ENCODE measurements around the gene SPATA32.
A peak's percentile ranks its signal among the peaks of the same experiment; 100 is the strongest.
"Not testable (repeated sequence)": the region's sequence is repeated elsewhere in the genome, so short reads cannot be mapped to it uniquely, and the experiment has no call there.

SPATA32 gene, protein sequence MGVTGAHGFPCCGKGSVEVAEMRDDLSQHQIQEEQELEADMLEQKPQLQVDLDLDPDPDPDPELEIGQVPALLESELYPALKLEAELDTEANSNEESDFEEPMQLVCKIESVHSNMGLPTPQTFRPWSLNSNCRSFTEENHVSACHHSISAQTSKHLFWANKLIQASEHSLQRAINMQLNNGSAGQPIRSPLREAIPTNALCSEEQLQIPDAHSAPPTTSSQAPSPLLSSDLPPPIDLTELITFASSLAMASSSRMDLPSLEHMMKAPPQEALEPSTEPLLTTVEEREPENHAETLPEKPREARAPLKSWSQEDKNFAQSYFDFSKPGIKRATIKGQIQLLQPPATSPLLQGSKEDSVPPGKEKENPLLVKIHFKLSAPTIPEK

DNA sequence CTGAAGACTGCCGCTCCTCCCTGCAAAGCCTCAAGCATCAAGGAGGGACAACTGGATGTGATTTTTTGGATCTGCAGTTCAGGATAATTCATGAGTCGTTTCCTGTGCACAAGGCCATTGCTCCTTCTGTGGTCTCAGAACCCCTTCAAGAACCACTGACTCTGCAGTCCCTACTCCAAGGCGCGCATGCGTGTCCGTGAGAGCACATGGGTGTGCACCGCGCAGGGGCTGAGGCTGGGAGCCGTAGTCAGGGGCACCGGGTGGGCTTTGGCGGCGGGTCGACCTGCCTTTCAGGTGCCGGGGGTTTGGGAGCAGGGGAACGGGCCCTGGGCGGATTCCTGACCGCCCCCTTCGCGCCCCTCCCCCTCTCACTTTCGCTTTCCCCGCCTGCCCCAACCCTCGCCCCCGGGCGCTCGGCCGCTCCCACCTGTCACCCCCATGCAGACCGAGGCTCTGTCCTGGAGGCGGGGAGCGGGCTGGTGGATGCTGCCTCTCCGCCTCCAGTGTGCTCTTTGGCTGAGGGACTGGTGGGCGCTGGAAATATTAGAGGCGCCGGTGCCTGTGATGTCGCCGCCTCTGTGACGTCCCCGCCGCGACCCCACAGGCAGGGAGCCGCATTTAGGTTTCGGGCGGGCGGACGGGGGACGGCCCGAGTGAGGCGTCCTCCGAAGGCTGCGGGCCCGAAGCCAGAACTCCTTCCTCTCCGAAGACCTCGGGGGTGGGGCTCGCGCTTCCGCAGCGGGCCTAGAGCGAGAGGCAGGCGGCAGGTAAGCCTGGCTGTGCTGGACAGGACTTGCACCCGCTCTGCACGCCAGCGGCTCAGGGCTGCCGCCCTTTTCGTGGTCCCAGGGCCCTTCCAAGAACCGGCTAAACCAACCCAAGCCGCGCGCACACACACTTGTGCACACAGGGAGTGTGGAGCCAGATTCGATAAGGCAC is at the start of gene SPATA32:
Gene SPATA32 (minus strand): TSS at position 518 of the 939 bp plus-strand sequence. CDS start 78 bp downstream, at position 440.
- no peak for DNase-seq

DNA sequence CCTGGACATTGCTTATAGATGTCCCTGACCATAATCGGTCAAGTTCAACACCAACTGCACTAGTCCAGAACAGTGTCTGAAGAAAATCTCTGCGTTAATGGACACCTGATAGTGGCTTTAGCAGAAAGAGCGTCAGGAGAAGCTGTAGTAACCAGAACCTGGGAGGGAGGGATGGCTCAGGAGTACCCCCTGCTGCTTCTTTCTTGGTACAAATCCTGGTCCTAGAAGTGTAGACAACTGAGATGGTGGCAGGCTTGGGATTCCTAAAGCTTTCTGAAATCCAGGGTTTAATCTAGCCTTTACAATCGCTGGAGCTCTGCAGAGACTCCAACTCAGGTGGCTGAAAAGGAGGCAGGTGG is 49.5 kb upstream of the SPATA32 start:
- DNase-seq: peak; percentile 49

DNA sequence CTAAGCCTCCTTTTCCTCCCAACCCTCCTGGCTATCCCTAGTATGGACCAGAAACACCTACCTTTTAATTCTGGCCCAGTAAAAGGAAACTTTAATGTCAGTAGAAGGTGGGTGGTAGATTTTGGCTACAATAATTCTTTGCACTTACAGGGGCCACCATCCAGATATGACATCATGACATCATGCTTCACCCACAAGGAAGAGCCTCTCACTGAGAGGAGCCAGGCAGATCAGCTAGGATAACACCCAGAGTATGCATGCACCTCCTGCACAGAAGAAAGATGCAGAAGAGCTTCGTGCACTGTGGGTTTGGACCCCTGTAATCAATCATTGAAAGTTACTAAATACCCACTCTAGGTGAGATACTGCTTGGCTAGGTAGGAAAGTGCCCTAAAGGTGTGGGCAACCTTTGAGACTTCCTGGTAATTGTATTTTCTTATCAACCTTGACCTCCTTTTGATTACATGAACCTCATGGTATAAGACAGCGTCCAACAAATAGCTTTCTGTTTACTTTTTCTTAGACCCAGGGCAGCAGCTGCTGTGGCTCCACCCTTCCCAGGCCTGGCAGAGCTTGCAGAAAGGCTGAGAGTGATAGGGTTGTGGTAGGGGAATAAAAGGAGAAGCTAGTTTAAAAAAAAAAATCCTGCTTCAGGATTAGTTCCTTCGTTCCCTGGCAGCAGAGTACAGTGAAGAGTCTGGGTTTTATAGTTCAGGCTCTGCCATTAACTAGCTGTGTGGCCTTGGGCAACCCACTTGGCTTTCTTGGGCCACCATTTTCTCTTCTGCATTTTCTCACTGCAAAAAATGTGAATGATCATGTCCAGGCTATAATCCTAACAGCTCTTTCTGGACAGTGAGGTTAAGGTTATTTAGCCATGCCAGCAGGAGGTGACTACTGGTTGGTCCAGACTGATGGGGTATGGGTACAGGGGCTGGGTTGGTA is 48.8 kb upstream of the SPATA32 start:
- DNase-seq: peak; percentile 22

DNA sequence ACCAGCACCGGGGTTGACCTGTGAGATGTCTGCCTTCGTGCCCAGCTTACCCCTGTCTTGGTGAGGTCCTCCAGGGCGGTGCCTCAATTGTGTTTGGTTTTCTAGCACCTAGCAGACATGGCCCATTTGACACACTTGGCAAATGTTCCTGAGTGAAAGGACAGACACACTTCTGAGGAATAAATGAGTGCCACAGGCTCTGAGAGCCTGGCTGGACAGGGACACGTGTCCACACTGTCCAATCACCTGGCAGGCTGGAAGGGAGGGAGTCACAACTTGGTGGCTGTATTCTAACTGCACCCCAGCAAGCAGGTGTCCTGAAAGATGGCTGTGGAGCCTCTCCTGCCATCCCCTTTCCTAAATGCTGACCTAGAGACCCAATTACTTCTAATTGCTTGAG is 47.5 kb upstream of the SPATA32 start:
- DNase-seq: no peak

DNA sequence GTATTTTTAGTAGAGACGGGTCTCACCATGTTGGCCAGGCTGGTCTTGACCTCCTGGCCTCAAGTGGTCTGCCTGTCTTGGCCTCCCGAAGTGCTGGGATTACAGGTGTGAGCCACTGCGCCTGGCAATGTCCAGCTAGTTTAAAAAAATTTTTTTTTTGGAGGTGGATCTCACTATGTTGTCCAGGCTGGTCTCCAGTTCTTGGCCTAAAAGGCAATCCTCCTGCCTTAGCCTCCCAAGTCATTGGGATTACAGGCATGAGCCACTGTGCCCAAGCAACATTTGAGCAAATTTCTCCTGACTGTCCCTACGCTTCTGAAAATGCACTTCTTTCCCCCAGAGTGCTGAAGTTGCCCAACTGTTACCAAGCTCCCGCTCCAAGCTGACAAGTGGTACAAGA is 46.9 kb upstream of the SPATA32 start:
- no peak for DNase-seq

DNA sequence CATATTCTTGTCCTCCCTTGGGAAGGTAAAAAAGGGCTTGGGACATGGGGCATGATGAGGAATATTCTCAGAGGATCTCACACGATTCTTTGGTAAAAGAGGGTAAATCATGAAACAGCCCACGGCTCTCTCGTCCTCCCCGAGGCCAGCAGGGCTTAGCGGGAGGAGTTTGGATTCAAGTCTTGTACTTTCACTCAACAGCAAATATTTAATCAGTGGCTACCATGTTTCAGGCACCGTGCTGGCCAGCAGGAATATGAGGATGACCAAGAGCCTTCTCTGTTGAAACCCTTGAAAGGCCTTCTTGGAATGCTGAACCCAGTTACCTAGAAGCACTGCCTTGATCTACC is 46.1 kb upstream of the SPATA32 start:
- no peak for DNase-seq

DNA sequence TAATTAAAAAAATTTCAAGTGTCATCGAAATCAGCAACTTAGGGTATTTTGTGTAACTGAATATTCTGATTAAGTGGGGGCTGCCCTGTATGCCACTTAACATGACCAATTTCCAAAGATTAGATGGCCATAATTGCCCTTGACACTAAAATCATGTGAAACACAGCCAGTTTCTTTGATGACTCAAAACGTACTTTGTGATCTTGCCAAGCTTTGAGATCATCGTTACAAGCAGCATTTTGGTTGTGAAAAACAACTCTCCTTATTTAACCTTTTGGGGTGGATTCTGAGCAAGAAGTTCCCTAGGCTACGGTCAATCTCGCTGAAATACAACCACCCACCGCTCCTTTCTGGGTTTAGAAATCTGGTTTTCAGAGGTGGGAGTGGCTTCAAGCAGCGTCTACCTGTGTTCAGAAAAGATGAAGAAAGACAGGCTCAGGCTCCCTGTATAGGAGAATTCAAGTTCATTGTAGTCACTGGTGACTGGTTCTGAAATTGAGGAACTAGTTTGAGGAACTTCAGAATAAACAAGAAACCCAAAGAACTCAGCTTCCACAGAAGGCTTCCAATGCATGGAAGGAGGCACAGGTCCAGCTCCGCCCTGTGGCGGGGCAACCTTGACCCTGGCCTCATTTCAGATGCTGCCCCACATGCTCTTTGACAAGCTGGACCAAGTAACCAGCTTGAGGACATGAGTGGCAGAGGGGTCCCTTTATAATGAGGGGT is 45.6 kb upstream of the SPATA32 start:
- peak; percentile 33 for DNase-seq

DNA sequence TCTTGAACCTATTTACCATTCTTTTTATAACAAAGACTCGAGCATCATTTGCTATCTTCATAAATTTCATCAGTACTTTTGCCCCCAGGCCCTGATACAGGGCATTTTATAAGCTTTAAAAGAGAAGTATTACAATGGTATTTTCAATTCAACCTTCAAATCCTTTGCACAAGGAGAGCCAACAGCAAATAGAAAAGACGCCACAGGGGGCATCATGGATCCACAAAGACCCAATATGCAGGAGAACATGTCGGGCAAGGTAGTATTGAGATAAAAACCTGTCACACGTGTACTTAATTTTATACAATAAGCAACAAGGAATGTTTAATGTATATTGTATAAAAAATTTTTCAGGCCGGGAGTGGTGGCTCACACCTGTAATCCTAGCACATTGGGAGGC is 44.7 kb upstream of the SPATA32 start:
- no peak for DNase-seq

DNA sequence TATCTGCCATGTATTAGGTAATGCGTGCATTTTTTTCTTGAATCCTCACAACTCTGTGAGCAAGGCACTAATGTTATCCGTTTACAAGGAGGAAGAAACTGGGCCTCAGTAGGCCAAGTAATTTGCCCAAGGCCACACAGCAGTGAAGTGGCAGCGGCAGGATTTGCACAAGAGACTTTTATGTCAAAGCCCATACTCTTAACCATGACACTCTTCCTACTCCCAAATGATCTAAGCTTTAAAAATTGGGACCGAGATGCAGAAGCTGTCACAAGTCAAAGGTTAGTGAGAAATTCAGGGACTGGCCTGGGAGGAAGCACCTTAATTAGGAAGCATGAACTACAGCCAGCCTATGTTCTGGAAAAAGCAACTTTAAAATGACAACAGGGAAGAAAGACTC is 44.2 kb upstream of the SPATA32 start:
- no peak for DNase-seq

DNA sequence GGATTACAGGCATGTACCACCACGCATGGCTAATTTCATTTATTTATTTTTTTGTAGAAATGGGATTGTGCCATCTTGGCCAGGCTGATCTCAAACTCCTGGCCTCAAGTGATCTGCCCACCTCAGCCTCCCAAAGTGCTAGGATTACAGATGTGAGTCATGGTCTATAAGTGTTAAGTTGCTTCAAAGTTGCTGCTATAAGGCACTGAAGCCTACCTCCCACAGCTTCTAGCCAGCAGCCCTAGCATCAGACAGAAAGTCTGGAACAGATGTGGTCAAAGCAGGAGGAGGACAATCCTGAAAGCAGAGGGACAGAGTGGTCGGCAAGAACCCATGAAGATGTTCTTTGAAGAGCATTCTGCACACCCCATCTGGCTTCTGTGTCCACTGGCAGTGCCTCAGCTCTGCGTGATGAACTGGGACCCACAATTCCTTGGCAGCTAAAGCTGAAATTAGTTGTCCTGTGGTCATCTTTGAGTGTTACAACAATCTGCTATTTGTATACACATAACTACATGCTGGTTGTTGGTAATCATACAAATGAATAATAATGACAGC is 43.7 kb upstream of the SPATA32 start:
- no peak for DNase-seq

DNA sequence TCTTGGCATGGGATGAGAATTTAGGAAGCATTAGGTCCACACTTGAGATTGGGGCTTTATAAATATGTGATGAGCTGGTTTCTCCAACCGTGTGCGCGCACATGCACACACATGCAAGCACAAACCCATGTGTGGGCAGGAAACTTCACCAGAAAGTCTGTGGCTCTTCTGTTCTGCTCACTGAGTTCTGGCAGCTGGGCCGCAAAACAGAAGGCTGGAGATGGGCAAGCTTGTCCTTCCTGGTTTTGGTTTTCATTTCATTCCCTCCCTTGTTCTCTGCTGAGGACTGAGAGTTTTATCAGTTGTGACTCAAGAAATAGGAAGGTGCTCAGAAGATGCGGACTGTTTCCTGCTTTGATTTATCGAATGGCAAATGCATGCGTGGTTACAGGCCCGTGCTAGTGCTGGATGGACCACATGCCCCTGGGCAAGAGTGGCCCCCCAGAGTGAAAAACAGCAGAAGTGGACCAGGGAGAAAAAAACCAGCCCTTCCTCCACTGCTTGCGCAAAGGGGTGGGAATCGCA is 40.8 kb upstream of the SPATA32 start:
- no peak for DNase-seq

DNA sequence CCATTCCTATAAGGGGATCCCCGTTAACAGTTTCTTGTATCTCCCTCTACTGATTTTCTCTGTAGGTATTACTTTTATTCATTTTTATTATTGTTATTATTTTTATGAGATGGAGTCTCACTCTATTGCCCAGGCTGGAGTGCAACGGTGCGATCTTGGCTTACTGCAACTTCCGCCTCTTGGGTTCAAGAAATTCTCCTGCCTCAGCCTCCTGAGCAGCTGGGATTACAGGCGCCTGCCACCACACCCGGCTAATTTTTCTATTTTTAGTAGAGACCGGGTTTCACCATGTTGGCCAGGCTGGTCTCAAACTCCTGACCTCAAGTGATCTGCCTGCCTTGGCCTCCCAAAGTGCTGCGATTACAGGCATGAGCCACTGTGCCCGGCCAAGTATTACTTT is 40.3 kb upstream of the SPATA32 start:
- not testable (repeated sequence) for DNase-seq

DNA sequence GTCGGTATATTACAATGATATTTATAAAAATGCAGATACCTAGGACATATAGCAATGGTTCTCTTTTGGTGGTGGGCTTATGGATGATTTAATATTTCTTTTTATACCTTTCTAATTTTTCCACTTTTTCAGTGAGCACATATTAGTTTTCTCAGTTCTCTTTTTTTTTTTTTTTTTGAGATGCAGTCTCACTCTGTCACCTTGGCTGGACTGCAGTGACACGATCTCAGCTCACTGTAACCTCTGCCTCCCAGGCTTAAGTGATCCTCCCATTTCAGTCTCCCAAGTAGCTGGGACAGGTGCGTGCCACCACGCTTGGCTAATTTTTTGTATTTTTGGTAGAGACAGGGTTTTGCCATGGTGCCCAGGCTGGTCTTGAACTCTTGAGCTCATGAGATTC is 39.8 kb upstream of the SPATA32 start:
- DNase-seq: no peak

DNA sequence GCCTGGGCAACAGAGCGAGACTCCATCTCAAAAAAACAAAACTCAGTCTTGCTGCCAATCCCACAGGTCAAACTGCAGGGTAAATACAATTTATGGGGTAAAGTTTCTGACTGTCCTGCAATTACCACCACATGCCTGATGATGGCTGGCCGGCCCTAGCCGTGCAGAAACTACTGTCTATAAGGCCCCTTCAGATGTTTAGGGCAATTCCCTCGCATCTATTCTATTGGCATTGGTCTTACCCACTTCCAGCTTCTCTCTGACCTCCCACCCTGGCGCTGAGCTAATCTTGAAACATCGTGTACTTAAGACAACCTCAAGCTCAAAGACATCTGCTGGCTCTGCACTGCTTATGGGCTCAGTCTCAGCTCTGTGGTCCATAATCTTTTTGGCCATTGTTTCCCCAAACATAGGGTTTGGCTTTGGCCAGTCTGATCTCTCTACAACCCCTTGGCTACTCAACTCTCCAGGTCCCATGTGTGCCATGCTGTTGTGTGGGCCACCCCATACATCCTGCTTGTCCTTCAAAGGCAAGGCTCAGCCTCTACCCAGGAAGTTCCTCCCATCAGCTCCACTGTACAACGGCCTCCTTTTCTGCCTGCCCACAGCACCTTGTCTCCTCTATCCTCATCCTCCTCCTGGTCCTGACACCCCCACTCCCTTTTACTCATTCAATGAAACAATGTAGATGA is 38.3 kb upstream of the SPATA32 start:
- DNase-seq: no peak

DNA sequence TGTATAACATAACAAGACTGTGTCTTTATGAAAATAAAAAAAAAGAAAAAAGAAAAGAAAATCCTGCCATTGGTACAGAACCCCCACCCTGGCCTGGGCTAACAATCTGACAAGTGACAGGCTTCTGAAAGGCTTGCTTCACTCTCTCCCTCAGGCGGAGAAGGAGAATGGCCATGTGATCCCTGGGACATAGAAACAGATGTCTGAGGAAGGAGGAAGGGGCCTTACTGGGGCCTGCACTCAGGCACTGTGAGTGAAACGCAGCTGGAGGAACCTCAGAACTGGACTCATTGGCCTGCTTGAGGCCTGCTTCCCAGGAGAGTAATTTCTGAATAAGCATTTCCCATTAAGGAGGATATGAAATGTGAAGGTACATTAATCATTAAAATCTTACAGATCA is 37.5 kb upstream of the SPATA32 start:
- no peak for DNase-seq

DNA sequence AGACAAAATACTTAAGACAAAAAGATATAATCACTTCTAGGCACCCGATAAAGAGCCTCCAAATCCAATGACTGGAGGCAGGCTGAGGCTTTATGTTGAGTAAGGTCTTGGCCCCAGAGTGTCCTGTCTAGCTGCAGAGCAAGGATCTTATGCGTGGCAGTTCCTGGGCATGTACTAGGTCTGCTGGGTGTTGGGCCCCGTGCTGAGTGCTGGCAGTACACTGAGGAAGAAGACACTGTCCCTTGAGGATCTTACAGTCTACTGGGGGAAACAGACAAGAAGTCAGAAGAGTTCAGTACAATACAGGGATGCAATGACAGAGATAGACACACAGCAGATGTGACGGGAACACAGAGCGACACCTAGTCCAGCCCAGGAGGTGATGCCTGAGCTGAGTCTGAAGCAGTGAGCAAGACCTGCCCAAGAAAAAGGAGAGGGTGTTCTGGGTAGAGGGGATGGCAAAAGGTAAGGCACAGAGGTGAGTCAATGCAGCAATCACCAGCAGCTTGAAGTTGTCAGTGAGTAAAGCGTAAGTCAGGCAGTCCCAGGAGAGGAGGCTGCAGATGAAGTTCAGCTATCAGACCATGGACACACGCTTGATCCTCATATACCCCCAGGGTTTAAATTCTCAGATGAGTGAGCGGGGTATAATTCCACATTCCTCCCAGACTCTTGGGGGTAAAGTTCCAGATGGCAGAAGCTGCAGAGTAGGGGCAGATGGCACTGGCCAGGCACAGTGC is 36.8 kb upstream of the SPATA32 start:
- DNase-seq: peak; percentile 39

DNA sequence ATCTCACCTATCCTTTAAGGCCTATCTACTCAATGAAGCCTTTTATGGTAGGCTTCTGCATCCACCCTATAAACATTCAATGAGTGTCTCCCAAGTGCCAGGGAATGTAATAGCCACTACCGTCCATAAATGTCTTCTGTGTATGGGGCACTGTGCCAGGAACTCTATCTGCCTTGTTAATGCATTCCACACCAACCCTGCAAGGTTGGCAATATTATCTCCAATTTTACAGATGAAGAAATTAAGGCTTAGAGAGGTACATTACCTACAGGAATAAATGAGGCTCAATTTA is 34.9 kb upstream of the SPATA32 start:
- no peak for DNase-seq

DNA sequence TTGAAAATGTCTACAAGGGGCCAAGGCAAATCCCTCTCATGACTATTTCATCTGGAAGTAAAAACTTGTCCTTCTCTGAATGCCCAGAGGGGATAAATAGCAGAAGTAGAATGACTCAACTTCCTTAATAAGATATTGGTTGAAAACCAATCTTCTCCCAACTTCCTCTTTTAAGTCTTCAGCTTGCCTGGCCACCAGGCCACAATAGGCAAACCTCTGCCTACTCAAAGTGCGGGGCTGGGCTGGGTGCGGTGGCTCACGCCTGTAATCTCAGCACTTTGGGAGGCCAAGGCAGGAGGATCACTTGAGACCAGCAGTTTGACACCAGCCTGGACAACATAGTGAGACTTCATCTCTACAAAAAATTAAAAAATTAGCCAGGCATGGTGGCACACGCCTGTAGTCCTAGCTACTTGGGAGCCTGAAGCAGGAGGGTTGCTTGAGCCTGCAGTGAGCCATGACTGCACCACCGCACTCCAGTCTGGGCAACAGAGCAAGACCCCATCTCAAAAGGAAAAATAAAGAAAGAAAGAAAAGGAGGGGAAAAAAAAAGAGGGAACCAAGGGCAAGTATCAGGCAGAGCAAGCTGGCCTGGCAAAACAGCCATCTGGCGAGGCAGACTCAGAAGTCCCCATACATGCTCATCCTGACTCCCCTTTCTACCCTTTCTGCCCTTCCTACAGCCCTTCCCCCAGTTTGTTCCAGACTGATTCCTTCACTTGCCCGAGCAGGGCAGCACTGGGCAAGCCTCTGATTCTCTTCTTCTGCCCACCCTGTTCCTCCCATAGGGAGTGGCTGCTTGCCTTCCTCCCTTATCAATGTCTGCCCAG is 34.3 kb upstream of the SPATA32 start:
- no peak for DNase-seq

DNA sequence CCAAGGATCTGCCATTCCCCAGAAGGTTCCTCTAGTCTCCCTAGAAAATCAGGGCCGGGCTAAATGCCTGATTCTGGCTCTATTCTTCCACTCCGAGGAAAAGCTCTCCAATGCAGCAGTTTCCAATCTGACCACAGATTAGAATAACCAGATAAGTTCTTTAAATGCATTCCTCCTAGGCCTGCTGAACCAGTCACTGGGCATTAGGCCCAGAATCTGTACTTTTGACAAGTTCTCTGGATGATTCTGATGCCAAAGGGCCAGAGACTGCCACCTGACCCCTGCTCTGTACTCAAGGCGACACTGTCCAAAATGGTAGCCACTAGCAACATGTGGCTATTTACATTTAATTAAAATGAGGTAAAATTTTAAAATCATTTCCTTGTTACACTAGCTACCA is 32.6 kb upstream of the SPATA32 start:
- DNase-seq: no peak

Measured in NCI-H1694 treated with DMSO at 0.1 percent for 48 hours (cell line).